CD8-positive, alpha-beta memory T cell (primary cell): Measurements from ENCODE around the gene TC2N. TPM values are rescaled to one million over a fixed set of nuclear protein-coding genes. Genes with fewer than 3 reads are reported as not detected.
A peak's percentile ranks its signal among the peaks of the same experiment; 100 is the strongest.
"Not testable (repeated sequence)": the region's sequence is repeated elsewhere in the genome, so short reads cannot be mapped to it uniquely, and the experiment has no call there.

ENCODE experiments used
- CTCF ChIA-PET: fragments of 350-600 bp; sonication (Branson Sonifier 250); formaldehyde crosslinking; loops from one replicate; lab custom pipeline; 2021; ENCODE audit warnings: antibody characterized with exemption; lab: Charles Lee
- POLR2A ChIA-PET: fragments of 350-600 bp; sonication (Branson Sonifier 250); formaldehyde crosslinking; loops from one replicate; lab custom pipeline; 2021; ENCODE audit warnings: antibody characterized with exemption; lab: Charles Lee
- DNase-seq, 5 donors: peaks; one replicate each; pipeline versions ENCODE4 v3.0.0 to v3.0.0-alpha.2; 2020 to 2022; ENCODE audit warnings: mixed read lengths in 1 of 5
- H3K27ac ChIP-seq: one replicate; pipeline ENCODE4 v1.7.0; 2013; ENCODE audit warnings: low read depth, mild to moderate bottlenecking, low read length, moderate library complexity
- H3K27me3 ChIP-seq: 2 replicates; pipeline ENCODE4 v1.7.0; 2013; ENCODE audit warnings: low read length, mild to moderate bottlenecking; ENCODE audit not compliant: insufficient read depth, poor library complexity, severe bottlenecking
- H3K36me3 ChIP-seq: 2 replicates; pipeline ENCODE4 v1.7.0; 2013; ENCODE audit warnings: mild to moderate bottlenecking, low read length, moderate library complexity; ENCODE audit not compliant: insufficient read depth
- H3K4me1 ChIP-seq: 2 replicates; pipeline ENCODE4 v1.7.0; 2013; ENCODE audit warnings: mild to moderate bottlenecking, low read length, moderate library complexity; ENCODE audit not compliant: insufficient read depth
- H3K4me3 ChIP-seq: 2 replicates; pipeline ENCODE4 v1.7.0; 2013; ENCODE audit warnings: mild to moderate bottlenecking, low read length
- H3K9me3 ChIP-seq: 2 replicates; pipeline ENCODE4 v1.7.0; 2013; ENCODE audit warnings: mild to moderate bottlenecking, low read length
- H3K27ac Mint-ChIP-seq, 8 donors: one replicate each; pipeline ENCODE4 v1.8.0; 2020 to 2021; ENCODE audit warnings: mixed read lengths in 8 of 8, mild to moderate bottlenecking in 6 of 8, inconsistent platforms in 3 of 8, moderate library complexity in 3 of 8
- H3K27me3 Mint-ChIP-seq, 2 donors: one replicate each; pipeline ENCODE4 v1.8.0; 2020 to 2021; ENCODE audit warnings: mixed read lengths in 2 of 2, mild to moderate bottlenecking in 1 of 2, moderate library complexity in 1 of 2
- H3K36me3 Mint-ChIP-seq, 3 donors: one replicate each; pipeline ENCODE4 v1.8.0; 2020 to 2021; ENCODE audit warnings: mixed read lengths in 3 of 3, inconsistent platforms in 1 of 3, mild to moderate bottlenecking in 1 of 3
- H3K4me1 Mint-ChIP-seq, 3 donors: one replicate each; pipeline ENCODE4 v1.8.0; 2020 to 2021; ENCODE audit warnings: mixed read lengths in 3 of 3, inconsistent platforms in 1 of 3, mild to moderate bottlenecking in 1 of 3
- H3K4me3 Mint-ChIP-seq, 7 donors: one replicate each; pipeline ENCODE4 v1.8.0; 2020 to 2021; ENCODE audit warnings: mixed read lengths in 7 of 7, mild to moderate bottlenecking in 6 of 7, moderate library complexity in 4 of 7, inconsistent platforms in 2 of 7
- H3K9me3 Mint-ChIP-seq, 5 donors: one replicate each; pipeline ENCODE4 v1.8.0; 2020 to 2022; ENCODE audit warnings: mixed read lengths in 5 of 5, mild to moderate bottlenecking in 3 of 5, moderate library complexity in 2 of 5, inconsistent platforms in 1 of 5
- polyA plus RNA-seq: library from polyadenylated mRNA; unstranded; fragments of 300-500 nt; fragmentation: Illumina TruSeq; gene quantifications from one replicate; pipeline ENCODE4 v1.2.3, GENCODE V29; 2021
- total RNA-seq, 2 experiments: library from RNA; stranded (reverse); gene quantifications; one replicate each; pipeline ENCODE4 v1.2.3, GENCODE V29; 2021

The TC2N gene
- total and polyA plus RNA-seq, 3 experiments from 2014 or later: 43.1 to 228 (median 45.2) TPM

DNA sequence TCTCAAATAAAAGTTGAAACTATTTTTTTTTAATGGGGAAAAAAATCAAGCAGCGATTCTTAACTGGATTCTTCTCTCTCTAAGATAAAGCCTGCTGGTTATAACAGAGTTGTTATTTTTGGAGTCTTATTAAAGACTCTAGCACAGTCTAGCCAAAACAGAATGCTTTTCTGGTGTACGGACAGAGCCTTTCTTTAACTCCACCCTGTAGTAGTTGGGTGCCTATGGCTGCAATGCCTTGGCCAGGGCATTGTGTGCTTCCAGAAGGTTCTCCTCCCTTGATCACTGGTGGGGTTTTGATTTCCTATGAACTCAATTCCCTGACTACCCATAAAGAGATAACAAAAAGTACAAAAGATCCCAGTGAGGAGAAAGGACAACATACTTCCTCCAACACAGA, 35.7 kb upstream of the TC2N start:
- H3K4me3 Mint-ChIP-seq: no peak overlapping the region
- ChIA-PET POLR2A (no interaction called here), CTCF (no interaction called here)
- H3K27me3 ChIP-seq: no peaks in the 10 kb centered on the region
- no peak for DNase-seq
- no peak overlapping the region for H3K27ac ChIP-seq
- H3K27ac Mint-ChIP-seq: peak overlapping the region in 1 of 8 donors; percentile 83
- H3K36me3 Mint-ChIP-seq: no peaks in the 10 kb centered on the region
- no peaks in the 10 kb centered on the region for H3K36me3 ChIP-seq
- H3K27me3 Mint-ChIP-seq: peaks cover 0 to 1% of the 10 kb centered on the region in 2 donors
- no peaks in the 10 kb centered on the region for H3K9me3 ChIP-seq
- no peak overlapping the region for H3K4me3 ChIP-seq
- H3K4me1 Mint-ChIP-seq: peaks cover 9 to 19% (median 16%) of the 10 kb centered on the region in 3 donors
- H3K4me1 ChIP-seq: no peaks in the 10 kb centered on the region
- H3K9me3 Mint-ChIP-seq: no peaks in the 10 kb centered on the region

DNA sequence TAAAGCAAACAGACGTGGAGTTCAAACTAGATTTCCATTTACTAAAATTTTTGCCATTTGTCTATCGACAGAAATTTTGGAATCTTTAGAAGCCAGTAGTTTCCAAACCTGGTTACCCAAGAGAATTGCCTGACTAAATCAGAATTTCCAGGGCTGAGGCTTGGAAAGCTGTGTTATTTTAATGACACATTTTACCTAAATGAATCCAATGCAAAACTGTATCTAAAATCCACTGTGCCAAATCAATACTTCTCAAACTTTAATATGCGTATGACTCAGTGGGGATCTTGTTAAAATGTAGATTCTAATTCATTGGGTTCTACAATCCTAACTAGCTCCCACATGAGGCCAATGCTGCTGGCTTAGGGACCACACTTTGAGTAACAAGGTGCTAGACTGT, 35.0 kb upstream of the TC2N start:
- Mint-ChIP-seq H3K4me3 (no peak overlapping the region), H3K27me3 (peaks cover 0 to 1% of the 10 kb centered on the region in 2 donors), H3K9me3 (no peaks in the 10 kb centered on the region), H3K4me1 (peaks cover 4 to 14% (median 9%) of the 10 kb centered on the region in 3 donors), H3K36me3 (no peaks in the 10 kb centered on the region), H3K27ac (no peak overlapping the region)
- Histone ChIP-seq H3K4me3 (no peak overlapping the region), H3K4me1 (no peaks in the 10 kb centered on the region), H3K27me3 (no peaks in the 10 kb centered on the region), H3K27ac (no peak overlapping the region), H3K36me3 (no peaks in the 10 kb centered on the region), H3K9me3 (no peaks in the 10 kb centered on the region)
- CTCF ChIA-PET: interaction anchor here (1.2 kb wide), 1 partner anchor 9 kb away, joined by 6 read pairs; no protein-coding TSS in a partner anchor
- no peak for DNase-seq
- POLR2A ChIA-PET: no interaction called here

DNA sequence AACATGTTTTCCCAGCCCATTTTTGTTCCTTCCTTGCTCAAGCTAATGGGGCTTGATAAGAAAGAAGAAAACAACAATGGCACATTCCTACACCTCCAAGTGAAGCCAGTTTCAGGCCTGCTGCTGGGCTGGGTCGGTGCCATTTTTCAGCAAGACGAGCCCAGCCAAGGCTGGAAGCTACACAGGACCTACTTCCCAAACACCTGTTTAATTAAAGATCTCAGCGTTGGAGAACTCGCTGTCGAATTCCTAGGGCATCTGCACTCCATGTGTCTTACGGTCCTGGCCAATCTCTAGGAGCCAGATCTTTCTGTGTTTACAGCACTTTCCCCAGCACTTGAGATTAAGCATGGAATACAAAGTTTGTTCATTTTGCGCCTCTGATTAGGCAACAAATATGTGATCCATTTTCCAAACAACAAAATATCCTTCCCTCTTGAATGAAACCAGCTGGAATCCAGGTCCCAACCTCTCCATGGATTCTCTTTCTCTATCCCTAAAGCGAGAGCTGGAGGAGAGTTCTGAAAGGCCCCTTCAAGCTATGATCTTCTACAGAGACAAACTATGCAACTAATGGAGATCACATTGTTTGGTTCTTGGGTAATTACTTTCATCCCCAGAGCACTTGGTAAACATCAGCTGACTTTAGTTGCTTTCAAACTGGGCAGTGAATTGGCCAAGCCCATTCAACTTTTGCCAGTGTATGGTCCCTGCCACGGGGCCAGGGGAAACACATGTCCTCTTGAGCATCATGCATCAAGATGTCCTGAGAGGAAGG, 34.3 kb upstream of the TC2N start:
- Histone ChIP-seq H3K4me3 (no peak overlapping the region), H3K27ac (no peak overlapping the region), H3K4me1 (no peaks in the 10 kb centered on the region), H3K27me3 (no peaks in the 10 kb centered on the region), H3K36me3 (no peaks in the 10 kb centered on the region), H3K9me3 (no peaks in the 10 kb centered on the region)
- Mint-ChIP-seq H3K4me3 (no peak overlapping the region), H3K36me3 (no peaks in the 10 kb centered on the region), H3K27me3 (no peaks in the 10 kb centered on the region), H3K9me3 (no peaks in the 10 kb centered on the region), H3K4me1 (peaks cover 1 to 15% (median 6%) of the 10 kb centered on the region in 3 donors), H3K27ac (no peak overlapping the region)
- CTCF ChIA-PET: interaction anchor here (1.2 kb wide), 1 partner anchor 10 kb away, joined by 6 read pairs; no protein-coding TSS in a partner anchor
- no peak for DNase-seq
- POLR2A ChIA-PET: no interaction called here

DNA sequence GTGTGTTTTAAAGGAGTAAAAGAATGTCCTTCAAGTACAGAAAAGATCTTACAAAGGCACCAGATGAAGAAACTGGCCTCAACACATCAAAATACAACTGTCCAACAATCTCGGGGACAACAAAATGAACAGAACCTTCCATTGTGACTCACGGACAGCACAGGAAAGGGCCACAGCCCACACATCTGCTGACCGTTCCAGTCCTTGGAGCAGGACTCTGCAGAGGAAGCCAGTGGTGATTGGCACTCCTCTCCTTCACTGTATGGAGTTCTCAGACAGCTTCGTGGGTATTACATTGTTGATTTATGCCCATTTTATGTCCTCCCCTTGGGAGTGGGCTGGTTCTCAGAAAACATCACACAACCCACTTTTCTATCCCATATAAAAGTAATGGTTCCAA, 32.5 kb upstream of the TC2N start:
- Mint-ChIP-seq H3K9me3 (no peaks in the 10 kb centered on the region), H3K36me3 (no peaks in the 10 kb centered on the region), H3K27me3 (no peaks in the 10 kb centered on the region), H3K27ac (peak overlapping the region in 2 of 8 donors; percentile 17 to 78), H3K4me1 (peaks cover 5 to 20% (median 9%) of the 10 kb centered on the region in 3 donors), H3K4me3 (no peak overlapping the region)
- DNase-seq: no peak
- POLR2A ChIA-PET: no interaction called here
- no peaks in the 10 kb centered on the region for H3K4me1 ChIP-seq
- no peaks in the 10 kb centered on the region for H3K9me3 ChIP-seq
- H3K4me3 ChIP-seq: no peak overlapping the region
- H3K36me3 ChIP-seq: no peaks in the 10 kb centered on the region
- H3K27ac ChIP-seq: no peak overlapping the region
- H3K27me3 ChIP-seq: no peaks in the 10 kb centered on the region
- CTCF ChIA-PET: interaction anchor here (0.9 to 2.7 kb wide), 6 partner anchors 12 to 144 kb away, joined by 3 to 11 read pairs (median 5); partner anchors contain the start of gene TC2N

DNA sequence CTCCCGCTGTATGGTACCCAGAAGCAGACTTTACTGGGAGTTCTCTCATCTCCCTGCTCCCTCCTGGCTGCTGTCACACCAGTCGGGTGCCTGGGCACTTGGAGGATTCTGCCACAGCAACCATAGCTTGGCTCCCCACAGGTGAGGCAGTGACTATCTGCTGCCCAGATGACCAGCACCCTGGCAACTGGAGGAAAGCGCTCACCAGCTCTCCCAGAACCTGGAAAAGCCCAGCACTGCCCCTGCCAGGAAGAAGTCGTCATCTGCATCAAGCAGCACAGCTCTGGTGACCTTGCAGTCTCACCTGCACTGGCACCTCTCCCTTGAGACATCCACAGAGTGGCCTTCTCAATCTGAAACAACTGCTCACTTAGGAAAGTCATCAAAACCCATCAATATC, 31.9 kb upstream of the TC2N start:
- no peaks in the 10 kb centered on the region for H3K9me3 ChIP-seq
- no peak overlapping the region for H3K4me3 ChIP-seq
- POLR2A ChIA-PET: interaction anchor here (1.2 kb wide), 1 partner anchor 53 kb away, joined by 3 read pairs; no protein-coding TSS in a partner anchor
- CTCF ChIA-PET: interaction anchor here (0.9 to 2.7 kb wide), 8 partner anchors 11 to 143 kb away, joined by 3 to 11 read pairs (median 4); partner anchors contain the start of gene TC2N
- peaks cover 3% of the 10 kb centered on the region for H3K4me1 ChIP-seq
- H3K4me3 Mint-ChIP-seq: no peak overlapping the region
- peaks cover 5 to 21% (median 9%) of the 10 kb centered on the region in 3 donors for H3K4me1 Mint-ChIP-seq
- DNase-seq: peak in 1 of 5 donors; percentile 17
- H3K9me3 Mint-ChIP-seq: no peaks in the 10 kb centered on the region
- H3K36me3 Mint-ChIP-seq: no peaks in the 10 kb centered on the region
- peak overlapping the region in 1 of 8 donors; percentile 17 for H3K27ac Mint-ChIP-seq
- H3K27me3 ChIP-seq: no peaks in the 10 kb centered on the region
- H3K27ac ChIP-seq: no peak overlapping the region
- H3K27me3 Mint-ChIP-seq: no peaks in the 10 kb centered on the region
- H3K36me3 ChIP-seq: no peaks in the 10 kb centered on the region

DNA sequence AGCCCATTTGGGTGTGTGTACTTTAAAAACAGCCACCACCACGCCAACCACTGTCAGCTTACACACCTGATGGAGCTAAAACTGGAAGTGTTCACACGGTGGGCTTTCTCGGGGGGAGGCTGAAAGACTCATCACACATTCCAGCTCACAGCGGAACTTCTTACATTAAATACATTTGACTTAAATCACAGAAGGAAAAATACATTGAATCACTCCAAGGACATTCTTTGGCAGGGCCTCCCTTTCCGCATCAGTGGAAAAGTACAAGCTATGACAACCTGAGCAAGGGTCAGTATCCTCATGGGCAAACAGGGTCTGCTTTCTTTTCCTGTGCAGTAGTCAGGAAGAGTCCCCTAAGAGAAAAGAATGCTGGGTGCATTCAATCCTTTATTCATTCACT, 31.0 kb upstream of the TC2N start:
- Mint-ChIP-seq H3K27me3 (no peaks in the 10 kb centered on the region), H3K4me3 (no peak overlapping the region), H3K4me1 (peaks cover 10 to 29% (median 10%) of the 10 kb centered on the region in 3 donors), H3K9me3 (no peaks in the 10 kb centered on the region), H3K36me3 (no peaks in the 10 kb centered on the region), H3K27ac (peak overlapping the region in 2 of 8 donors; percentile 30 to 47)
- no peak overlapping the region for H3K27ac ChIP-seq
- peaks cover 11% of the 10 kb centered on the region for H3K4me1 ChIP-seq
- no peaks in the 10 kb centered on the region for H3K27me3 ChIP-seq
- H3K4me3 ChIP-seq: no peak overlapping the region
- no peaks in the 10 kb centered on the region for H3K36me3 ChIP-seq
- POLR2A ChIA-PET: interaction anchor here (0.6 to 1.2 kb wide), 4 partner anchors 25 to 197 kb away, joined by 3 to 5 read pairs (median 4); no protein-coding TSS in a partner anchor
- CTCF ChIA-PET: interaction anchor here (0.9 to 2.7 kb wide), 5 partner anchors 10 to 35 kb away, joined by 3 to 11 read pairs (median 4); partner anchors contain the start of gene TC2N
- H3K9me3 ChIP-seq: no peaks in the 10 kb centered on the region
- no peak for DNase-seq

DNA sequence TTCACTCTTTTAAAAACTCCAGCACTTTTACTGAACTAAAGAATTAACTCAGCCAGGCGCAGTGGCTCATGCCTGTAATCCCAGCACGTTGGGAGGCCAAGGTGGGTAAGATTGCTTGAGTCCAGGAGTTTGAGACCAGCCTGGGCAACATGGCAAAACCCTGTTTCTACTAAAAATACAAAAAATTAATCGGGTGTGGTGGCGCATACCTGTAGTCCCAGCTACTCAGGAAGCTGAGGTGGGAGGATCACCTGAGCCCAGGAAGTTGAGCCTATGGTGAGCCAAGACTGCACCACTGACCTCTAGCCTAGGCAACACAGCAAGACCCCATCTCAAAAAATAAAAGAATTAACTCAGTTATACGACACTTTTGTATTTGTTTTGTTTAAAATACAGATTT, 30.4 kb upstream of the TC2N start:
- ChIA-PET POLR2A (interaction anchor here (0.6 kb wide), 2 partner anchors 24 to 32 kb away, joined by 3 to 5 read pairs; no protein-coding TSS in a partner anchor), CTCF (interaction anchor here (0.9 to 2.7 kb wide), 4 partner anchors 9 to 31 kb away, joined by 3 to 11 read pairs (median 6); partner anchors contain the start of gene TC2N)
- not testable (repeated sequence) for H3K27me3 Mint-ChIP-seq, H3K4me3 ChIP-seq, H3K4me3 Mint-ChIP-seq, H3K36me3 Mint-ChIP-seq, H3K27ac ChIP-seq, H3K36me3 ChIP-seq, H3K9me3 Mint-ChIP-seq, DNase-seq, H3K27me3 ChIP-seq, H3K9me3 ChIP-seq
- peaks cover 17% of the 10 kb centered on the region for H3K4me1 ChIP-seq
- peak overlapping the region in 1 of 8 donors; percentile 57 for H3K27ac Mint-ChIP-seq
- H3K4me1 Mint-ChIP-seq: peaks cover 16 to 36% (median 17%) of the 10 kb centered on the region in 3 donors
